ENCODE results near the gene KCNK16. TPM values are rescaled to one million over a fixed set of nuclear protein-coding genes. Genes with fewer than 3 reads are reported as not detected.

KCNK16 gene
- total and polyA plus RNA-seq, 2 of the 4 experiments (the other 2 are of a cell fraction), result not detected

DNA sequence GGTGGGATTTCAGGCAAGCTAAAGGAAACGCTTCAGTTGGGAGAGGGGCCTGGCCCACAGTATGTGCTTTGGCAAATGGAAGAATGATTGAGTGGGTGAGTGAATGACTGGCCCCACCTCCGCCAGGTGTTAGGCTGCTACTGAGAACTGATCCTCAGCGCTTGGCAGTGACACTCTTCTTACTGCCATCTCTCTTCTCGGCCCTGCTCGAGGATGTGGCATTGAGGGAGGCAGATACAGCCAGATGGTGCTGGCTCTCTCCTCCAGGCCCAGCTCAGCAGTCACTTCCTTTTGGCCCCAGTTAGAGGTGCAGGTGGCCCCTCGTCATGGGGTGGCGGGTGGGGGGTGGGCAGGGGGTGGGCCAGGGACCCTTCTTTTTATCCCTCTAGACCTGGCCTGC, 54.3 kb downstream of the KCNK16 start:
- no CpG with 5 or more reads among the region's 7 CpGs for WGBS, 2 experiments (ENCODE audit: extremely low coverage in 2 of 2, insufficient read length in 1 of 2)
- no peak for DNase-seq
- no peaks in the 10 kb centered on the region for H3K4me1 ChIP-seq (ENCODE audit: control insufficient read depth, insufficient read depth, low read length)
- ChIA-PET POLR2A (ENCODE audit: unreplicated experiment) (no interaction called here), CTCF (no interaction called here)
- H2AK9ac ChIP-seq (replicated peaks; ENCODE audit: low read depth, low read length, poor library complexity), result no peak overlapping the region
- no peak overlapping the region for H3K14ac ChIP-seq (replicated peaks; ENCODE audit: low read depth, low read length)
- no TSS peak for BruUV-seq (replicated peaks)
- no peaks in the 10 kb centered on the region for H3K79me1 ChIP-seq (ENCODE audit: low read depth in 1 of 2, low read length in 2 of 2)
- no peaks in the 10 kb centered on the region for H4K20me1 ChIP-seq (ENCODE audit: insufficient read depth, low read length)
- no peak overlapping the region for H2BK120ac ChIP-seq (ENCODE audit: low read depth, low read length)
- H3K4me2 ChIP-seq (ENCODE audit: low read depth, low read length), result no peak overlapping the region
- no peak overlapping the region for H3K56ac ChIP-seq (ENCODE audit: extremely low read depth, insufficient read depth, low read length)
- no peak overlapping the region for H3K4ac ChIP-seq (ENCODE audit: low read depth, low read length)
- H3K27me3 ChIP-seq (ENCODE audit: control insufficient read depth, insufficient read depth, low read length), result no peaks in the 10 kb centered on the region
- H2BK20ac ChIP-seq (ENCODE audit: low read depth, low read length), result no peak overlapping the region
- H3K27ac ChIP-seq (ENCODE audit: insufficient read depth, low read length), result no peak overlapping the region
- no peak overlapping the region for H4K91ac ChIP-seq (ENCODE audit: insufficient read depth, low read depth, low read length)
- no peaks in the 10 kb centered on the region for H3K9me3 ChIP-seq (ENCODE audit: control insufficient read depth, insufficient read depth, low read length)
- no peak overlapping the region for H3K18ac ChIP-seq (ENCODE audit: low read depth, low read length)
- no peak overlapping the region for H3K23ac ChIP-seq (ENCODE audit: low read depth, low read length)
- H2BK5ac ChIP-seq (ENCODE audit: low read depth, low read length, poor library complexity, severe bottlenecking), result no peak overlapping the region
- no peak overlapping the region for H2AK5ac ChIP-seq (ENCODE audit: low read depth, low read length)
- dilution Hi-C loops (cut with HindIII; ENCODE audit: low sequenced_read_pairs, unreplicated experiment) (no loop called here), in situ Hi-C loops (cut with MboI; ENCODE audit: low sequenced_read_pairs) (no loop called here), intact Hi-C loops (cut with micrococcal nuclease) (no loop called here)
- H3K4me3 ChIP-seq (ENCODE audit: insufficient read depth, low read depth, low read length), result no peak overlapping the region
- no peak overlapping the region for H4K5ac ChIP-seq (ENCODE audit: low read depth, low read length)
- H3K9me1 ChIP-seq (ENCODE audit: insufficient read depth, low read length), result no peaks in the 10 kb centered on the region
- no peak overlapping the region for H2AFZ ChIP-seq (replicated peaks; ENCODE audit: low read length, poor library complexity)
- TF ChIP-seq NFE2L2 (IDR thresholded peaks at IDR 0.05; ENCODE audit: low read depth, low read length), result no peak
- TF ChIP-seq, protein P1, sequence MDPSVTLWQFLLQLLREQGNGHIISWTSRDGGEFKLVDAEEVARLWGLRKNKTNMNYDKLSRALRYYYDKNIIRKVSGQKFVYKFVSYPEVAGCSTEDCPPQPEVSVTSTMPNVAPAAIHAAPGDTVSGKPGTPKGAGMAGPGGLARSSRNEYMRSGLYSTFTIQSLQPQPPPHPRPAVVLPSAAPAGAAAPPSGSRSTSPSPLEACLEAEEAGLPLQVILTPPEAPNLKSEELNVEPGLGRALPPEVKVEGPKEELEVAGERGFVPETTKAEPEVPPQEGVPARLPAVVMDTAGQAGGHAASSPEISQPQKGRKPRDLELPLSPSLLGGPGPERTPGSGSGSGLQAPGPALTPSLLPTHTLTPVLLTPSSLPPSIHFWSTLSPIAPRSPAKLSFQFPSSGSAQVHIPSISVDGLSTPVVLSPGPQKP (IDR thresholded peaks at IDR 0.05; ENCODE audit: borderline replicate concordance, low read depth, low read length), result no peak
- TF ChIP-seq MAFK (IDR thresholded peaks at IDR 0.05; ENCODE audit: low read depth, low read length), result no peak
- TF ChIP-seq SMC3 (IDR thresholded peaks at IDR 0.05; ENCODE audit: low read depth, low read length), result no peak
- TF ChIP-seq RCOR1 (IDR thresholded peaks at IDR 0.05; ENCODE audit: insufficient replicate concordance, low read length), result no peak
- TF ChIP-seq CHD1 (IDR thresholded peaks at IDR 0.05; ENCODE audit: low read depth, low read length), result no peak
- TF ChIP-seq MAZ (IDR thresholded peaks at IDR 0.05; ENCODE audit: borderline replicate concordance, low read depth, low read length), result no peak
- TF ChIP-seq MXI1 (IDR thresholded peaks at IDR 0.05; ENCODE audit: borderline replicate concordance, low read depth, low read length), result no peak
- no peak for TF ChIP-seq CEBPB (IDR thresholded peaks at IDR 0.05; ENCODE audit: low read depth, low read length)
- TF ChIP-seq FOS (IDR thresholded peaks at IDR 0.05; ENCODE audit: low read depth, low read length), result no peak
- TF ChIP-seq POLR2A (IDR thresholded peaks at IDR 0.05; ENCODE audit: low read depth, low read length), result no peak
- TF ChIP-seq, protein P2, sequence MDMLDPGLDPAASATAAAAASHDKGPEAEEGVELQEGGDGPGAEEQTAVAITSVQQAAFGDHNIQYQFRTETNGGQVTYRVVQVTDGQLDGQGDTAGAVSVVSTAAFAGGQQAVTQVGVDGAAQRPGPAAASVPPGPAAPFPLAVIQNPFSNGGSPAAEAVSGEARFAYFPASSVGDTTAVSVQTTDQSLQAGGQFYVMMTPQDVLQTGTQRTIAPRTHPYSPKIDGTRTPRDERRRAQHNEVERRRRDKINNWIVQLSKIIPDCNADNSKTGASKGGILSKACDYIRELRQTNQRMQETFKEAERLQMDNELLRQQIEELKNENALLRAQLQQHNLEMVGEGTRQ (IDR thresholded peaks at IDR 0.05; ENCODE audit: low read depth, low read length), result no peak
- TF ChIP-seq, protein P3, sequence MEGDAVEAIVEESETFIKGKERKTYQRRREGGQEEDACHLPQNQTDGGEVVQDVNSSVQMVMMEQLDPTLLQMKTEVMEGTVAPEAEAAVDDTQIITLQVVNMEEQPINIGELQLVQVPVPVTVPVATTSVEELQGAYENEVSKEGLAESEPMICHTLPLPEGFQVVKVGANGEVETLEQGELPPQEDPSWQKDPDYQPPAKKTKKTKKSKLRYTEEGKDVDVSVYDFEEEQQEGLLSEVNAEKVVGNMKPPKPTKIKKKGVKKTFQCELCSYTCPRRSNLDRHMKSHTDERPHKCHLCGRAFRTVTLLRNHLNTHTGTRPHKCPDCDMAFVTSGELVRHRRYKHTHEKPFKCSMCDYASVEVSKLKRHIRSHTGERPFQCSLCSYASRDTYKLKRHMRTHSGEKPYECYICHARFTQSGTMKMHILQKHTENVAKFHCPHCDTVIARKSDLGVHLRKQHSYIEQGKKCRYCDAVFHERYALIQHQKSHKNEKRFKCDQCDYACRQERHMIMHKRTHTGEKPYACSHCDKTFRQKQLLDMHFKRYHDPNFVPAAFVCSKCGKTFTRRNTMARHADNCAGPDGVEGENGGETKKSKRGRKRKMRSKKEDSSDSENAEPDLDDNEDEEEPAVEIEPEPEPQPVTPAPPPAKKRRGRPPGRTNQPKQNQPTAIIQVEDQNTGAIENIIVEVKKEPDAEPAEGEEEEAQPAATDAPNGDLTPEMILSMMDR (conservative IDR thresholded peaks at IDR 0.05; ENCODE audit: low read depth, low read length), result no peak
- no peak for TF ChIP-seq BHLHE40 (IDR thresholded peaks at IDR 0.05; ENCODE audit: low read depth, low read length)
- no peaks in the 10 kb centered on the region for H3K36me3 ChIP-seq (ENCODE audit: control insufficient read depth, insufficient read depth, low read length)
- H4K8ac ChIP-seq (ENCODE audit: low read depth in 2 of 2, low read length in 2 of 2), result no peak overlapping the region
- no peak overlapping the region for H3K9ac ChIP-seq (ENCODE audit: low read depth, low read length)
- no peak for ATAC-seq (ENCODE audit: low read depth)
- no peak overlapping the region for H2BK15ac ChIP-seq (ENCODE audit: low read depth, low read length)

All from IMR-90 (cell line).